Head of caudate nucleus (tissue), 42 donors: ENCODE data around the gene FA2H.
"Not testable (repeated sequence)": the region's sequence is repeated elsewhere in the genome, so short reads cannot be mapped to it uniquely, and the experiment has no call there.

Source experiments
- DNase-seq, 42 donors: peaks; one replicate each; pipeline versions ENCODE4 v3.0.0 to v3.0.0-alpha.2; 2020 to 2021; ENCODE audit warnings: mixed read lengths in 7 of 42
- intact Hi-C: fragments of 100-400 bp; cut with DNase I; formaldehyde crosslinking; loops from one replicate; pipeline ENCODE4 v1.15.0; 2022

The FA2H gene

GRCh38 chr16:74771656-74772315, 2.8 kb downstream of the FA2H start:
- DNase-seq, result peak in 2 of 42 donors; percentile 27 to 34
- intact Hi-C loops, result no loop called here

GRCh38 chr16:74770831-74771526, 3.6 kb downstream of the FA2H start:
- peak in 3 of 42 donors; percentile 35 to 42 (median 42) for DNase-seq
- intact Hi-C loops, result no loop called here

GRCh38 chr16:74769586-74770190, 4.9 kb downstream of the FA2H start:
- intact Hi-C loops, result no loop called here
- DNase-seq, result peak in 3 of 42 donors; percentile 31 to 42 (median 42)

GRCh38 chr16:74768239-74768638, 6.4 kb downstream of the FA2H start:
- peak in 3 of 42 donors; percentile 7 to 34 (median 22) for DNase-seq
- intact Hi-C loops, result no loop called here

GRCh38 chr16:74767749-74768148, 6.9 kb downstream of the FA2H start:
- intact Hi-C loops, result no loop called here
- peak in 2 of 42 donors; percentile 3 to 37 for DNase-seq

GRCh38 chr16:74766729-74767128, 7.9 kb downstream of the FA2H start:
- intact Hi-C loops, result no loop called here
- peak in 4 of 42 donors; percentile 1 to 15 (median 8) for DNase-seq

- intact Hi-C loops, DNase-seq: not testable (repeated sequence)
Measured at GRCh38 chr16:74764184-74764583, 10.4 kb downstream of the FA2H start.

- intact Hi-C loops, result no loop called here
- DNase-seq, result no peak
Measured at GRCh38 chr16:74761665-74762064, 13.0 kb downstream of the FA2H start.

- intact Hi-C loops, result no loop called here
- DNase-seq, result peak in 5 of 42 donors; percentile 0 to 22 (median 11)
Measured at GRCh38 chr16:74760007-74760767, 14.4 kb downstream of the FA2H start.

GRCh38 chr16:74759564-74759963, 15.1 kb downstream of the FA2H start:
- DNase-seq, result peak in 4 of 42 donors; percentile 7 to 21 (median 13)

GRCh38 chr16:74758801-74759200, 15.8 kb downstream of the FA2H start:
- peak in 4 of 42 donors; percentile 2 to 13 (median 8) for DNase-seq
- intact Hi-C loops, result no loop called here

More at GRCh38 chr16:74759564-74759963, 15.1 kb downstream of the FA2H start:
- intact Hi-C loops, result no loop called here

- no peak for DNase-seq
- intact Hi-C loops, result no loop called here
Measured at GRCh38 chr16:74757349-74757748, 17.3 kb downstream of the FA2H start.

GRCh38 chr16:74756203-74756602, 18.4 kb downstream of the FA2H start:
- peak in 2 of 42 donors; percentile 16 to 20 for DNase-seq
- intact Hi-C loops, result no loop called here

- intact Hi-C loops, result no loop called here
- no peak for DNase-seq
Measured at GRCh38 chr16:74753180-74753579, 21.4 kb downstream of the FA2H start.

- no peak for DNase-seq
- intact Hi-C loops, result no loop called here
Measured at GRCh38 chr16:74752756-74753155, 21.9 kb downstream of the FA2H start.

GRCh38 chr16:74752258-74752657, 22.4 kb downstream of the FA2H start:
- intact Hi-C loops, result no loop called here
- DNase-seq, result no peak

- intact Hi-C loops, result no loop called here
- DNase-seq, result no peak
Measured at GRCh38 chr16:74751658-74752057, 23.0 kb downstream of the FA2H start.

- intact Hi-C loops, result loop anchor here (2.0 kb wide), 2 partner anchors 25 kb away; partner anchors contain the start of gene FA2H
- DNase-seq, result peak in 4 of 42 donors; percentile 28 to 43 (median 35)
Measured at GRCh38 chr16:74749291-74750055, 25.1 kb downstream of the FA2H start.
